Right lobe of liver (tissue), 4 donors: ENCODE results near the gene MDM2.

Source experiments
- POLR2A ChIP-seq: fragments of 450-650 bp; IDR thresholded peaks from one replicate; pipeline ENCODE4 v1.6.1; 2017; ENCODE audit warnings: antibody characterized with exemption, mild to moderate bottlenecking
- TF ChIP-seq, protein P1 (sequence below), 4 donors: fragments of 200-600 bp in 3 of 4; fragments of 450-650 bp in 1 of 4; IDR thresholded peaks; one replicate each; pipeline versions ENCODE4 v1.5.1 to v1.8.0; 2016 to 2022; ENCODE audit warnings: antibody characterized with exemption in 4 of 4, mild to moderate bottlenecking in 2 of 4
- donor health status: DM: no; HTN: no; CAD: no.
- donor health status: DM: no; HTN: no; CAD: no.
- donor health status: DM: no; HTN: yes; CAD: no.

DNA sequence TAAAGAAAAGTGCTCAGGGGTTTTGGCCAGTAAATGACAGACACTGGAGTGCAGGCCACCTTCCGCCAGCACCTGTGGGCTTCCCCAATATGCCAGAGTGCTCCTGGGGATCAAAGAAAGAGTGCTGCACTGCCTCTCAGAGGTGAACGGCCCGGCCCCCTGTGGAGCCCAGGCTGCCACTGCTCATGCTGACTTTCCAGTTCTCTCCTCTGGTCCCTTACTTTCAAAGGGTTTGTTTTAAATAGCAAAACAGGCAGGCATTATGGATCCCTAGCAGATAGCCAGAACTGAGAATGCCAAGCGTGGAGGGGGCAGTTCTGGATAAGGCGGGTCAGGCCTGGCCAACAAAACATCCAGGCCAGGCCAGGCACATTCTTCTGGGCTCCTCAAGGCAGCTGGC lies 59.6 kb downstream of the MDM2 start:
- TF ChIP-seq, protein P1, sequence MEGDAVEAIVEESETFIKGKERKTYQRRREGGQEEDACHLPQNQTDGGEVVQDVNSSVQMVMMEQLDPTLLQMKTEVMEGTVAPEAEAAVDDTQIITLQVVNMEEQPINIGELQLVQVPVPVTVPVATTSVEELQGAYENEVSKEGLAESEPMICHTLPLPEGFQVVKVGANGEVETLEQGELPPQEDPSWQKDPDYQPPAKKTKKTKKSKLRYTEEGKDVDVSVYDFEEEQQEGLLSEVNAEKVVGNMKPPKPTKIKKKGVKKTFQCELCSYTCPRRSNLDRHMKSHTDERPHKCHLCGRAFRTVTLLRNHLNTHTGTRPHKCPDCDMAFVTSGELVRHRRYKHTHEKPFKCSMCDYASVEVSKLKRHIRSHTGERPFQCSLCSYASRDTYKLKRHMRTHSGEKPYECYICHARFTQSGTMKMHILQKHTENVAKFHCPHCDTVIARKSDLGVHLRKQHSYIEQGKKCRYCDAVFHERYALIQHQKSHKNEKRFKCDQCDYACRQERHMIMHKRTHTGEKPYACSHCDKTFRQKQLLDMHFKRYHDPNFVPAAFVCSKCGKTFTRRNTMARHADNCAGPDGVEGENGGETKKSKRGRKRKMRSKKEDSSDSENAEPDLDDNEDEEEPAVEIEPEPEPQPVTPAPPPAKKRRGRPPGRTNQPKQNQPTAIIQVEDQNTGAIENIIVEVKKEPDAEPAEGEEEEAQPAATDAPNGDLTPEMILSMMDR (IDR thresholded peaks at IDR 0.05), result no peak
- no peak for TF ChIP-seq POLR2A
